ENCODE measurements around the gene GNA12. TPM values are rescaled to one million over a fixed set of nuclear protein-coding genes. Genes with fewer than 3 reads are reported as not detected.

Gene GNA12
- total and polyA plus RNA-seq, 2 of the 4 experiments (the other 2 are of a cell fraction), result 14.3 to 93.9 TPM

- no TSS peak for BruUV-seq (replicated peaks)
- Histone ChIP-seq H3K27me3 (ENCODE audit: control insufficient read depth, insufficient read depth, low read length) (no peaks in the 10 kb centered on the region), H2BK5ac (ENCODE audit: low read depth, low read length, poor library complexity, severe bottlenecking) (peak overlapping the region; percentile 37), H3K4me3 (ENCODE audit: insufficient read depth, low read depth, low read length) (no peak overlapping the region), H2BK120ac (ENCODE audit: low read depth, low read length) (peak overlapping the region; percentile 75), H3K56ac (ENCODE audit: extremely low read depth, insufficient read depth, low read length) (no peak overlapping the region), H4K8ac (ENCODE audit: low read depth in 2 of 2, low read length in 2 of 2) (peak overlapping the region in 1 of 2 experiments; percentile 51; a peak in 2 of 4 replicates), H2BK20ac (ENCODE audit: low read depth, low read length) (peak overlapping the region; percentile 84), H4K20me1 (ENCODE audit: insufficient read depth, low read length) (peaks cover 10% of the 10 kb centered on the region; the same call in 1 of the 2 replicates), H2AFZ (replicated peaks; ENCODE audit: low read length, poor library complexity) (peak overlapping the region; percentile 48), H2AK9ac (replicated peaks; ENCODE audit: low read depth, low read length, poor library complexity) (peak overlapping the region; percentile 18), H3K4ac (ENCODE audit: low read depth, low read length) (peak overlapping the region; percentile 86), H4K5ac (ENCODE audit: low read depth, low read length) (peak overlapping the region; percentile 13; the same call in 1 of the 2 replicates), H3K14ac (replicated peaks; ENCODE audit: low read depth, low read length) (peak overlapping the region; percentile 88; the same call in 1 of the 2 replicates), H3K9me1 (ENCODE audit: insufficient read depth, low read length) (peaks cover 33% of the 10 kb centered on the region), H3K18ac (ENCODE audit: low read depth, low read length) (peak overlapping the region; percentile 50), H4K91ac (ENCODE audit: insufficient read depth, low read depth, low read length) (peak overlapping the region; percentile 80), H3K36me3 (ENCODE audit: control insufficient read depth, insufficient read depth, low read length) (peaks cover 3% of the 10 kb centered on the region; the same call in 1 of the 2 replicates), H2BK15ac (ENCODE audit: low read depth, low read length) (peak overlapping the region; percentile 34; the same call in 1 of the 3 replicates), H3K23ac (ENCODE audit: low read depth, low read length) (peak overlapping the region; percentile 56; the same call in 1 of the 2 replicates), H3K4me2 (ENCODE audit: low read depth, low read length) (peak overlapping the region; percentile 19; the same call in 1 of the 2 replicates), H3K9me3 (ENCODE audit: control insufficient read depth, insufficient read depth, low read length) (no peaks in the 10 kb centered on the region), H2AK5ac (ENCODE audit: low read depth, low read length) (peak overlapping the region; percentile 84), H3K79me1 (ENCODE audit: low read depth in 1 of 2, low read length in 2 of 2) (peaks cover 54 to 89% of the 10 kb centered on the region in 2 experiments), H3K27ac (ENCODE audit: insufficient read depth, low read length) (peak overlapping the region; percentile 71), H3K4me1 (ENCODE audit: control insufficient read depth, insufficient read depth, low read length) (peaks cover 52% of the 10 kb centered on the region), H3K9ac (ENCODE audit: low read depth, low read length) (0 out of 2 replicates have a peak overlapping the region, but pooled peaks have one; percentile 4)
- dilution Hi-C loops (cut with HindIII; ENCODE audit: low sequenced_read_pairs, unreplicated experiment) (no loop called here), intact Hi-C loops (cut with micrococcal nuclease) (no loop called here), in situ Hi-C loops (cut with MboI; ENCODE audit: low sequenced_read_pairs) (no loop called here)
- ChIA-PET CTCF (interaction anchor here (0.5 kb wide), 1 partner anchor 215 kb away, joined by 3 read pairs; no protein-coding TSS in a partner anchor), POLR2A (ENCODE audit: unreplicated experiment) (no interaction called here)
- ATAC-seq (ENCODE audit: low read depth) (no peak), DNase-seq (no peak)
- no peak for TF ChIP-seq CEBPB (IDR thresholded peaks at IDR 0.05; ENCODE audit: low read depth, low read length)
- no peak for TF ChIP-seq CTCF (conservative IDR thresholded peaks at IDR 0.05; ENCODE audit: low read depth, low read length)
- no peak for TF ChIP-seq NFE2L2 (IDR thresholded peaks at IDR 0.05; ENCODE audit: low read depth, low read length)
- no peak for TF ChIP-seq RFX5 (IDR thresholded peaks at IDR 0.05; ENCODE audit: low read depth, low read length)
- TF ChIP-seq MXI1 (IDR thresholded peaks at IDR 0.05; ENCODE audit: borderline replicate concordance, low read depth, low read length), result no peak
- TF ChIP-seq MAZ (IDR thresholded peaks at IDR 0.05; ENCODE audit: borderline replicate concordance, low read depth, low read length), result no peak
- TF ChIP-seq USF2 (IDR thresholded peaks at IDR 0.05; ENCODE audit: low read depth, low read length), result no peak
- TF ChIP-seq MAFK (IDR thresholded peaks at IDR 0.05; ENCODE audit: low read depth, low read length), result no peak
- no peak for TF ChIP-seq FOS (IDR thresholded peaks at IDR 0.05; ENCODE audit: low read depth, low read length)
- no peak for TF ChIP-seq RCOR1 (IDR thresholded peaks at IDR 0.05; ENCODE audit: insufficient replicate concordance, low read length)
- WGBS, 2 experiments (ENCODE audit: extremely low coverage in 2 of 2, insufficient read length in 1 of 2), result 89% methylated on average over 5 of the region's 19 CpGs; no CpG with 5 or more reads in 1 of the 2 experiments
Measured at GRCh38 chr7:2811476-2812113, 32.5 kb downstream of the GNA12 start.

Data from IMR-90 (cell line).